WTC11 (cell line): ENCODE measurements around the gene COL12A1. TPM values are rescaled to one million over a fixed set of nuclear protein-coding genes. Genes with fewer than 3 reads are reported as not detected.

Experiments
- ATAC-seq: fragments of 200-7000 bp; cut with Tn5 transposase; 2 replicates; pipeline ENCODE4 v1.10.0; 2021; ENCODE audit warnings: mild to moderate bottlenecking, moderate library complexity
- CTCF ChIA-PET: fragments of 300-600 bp; sonication (Branson Sonifier 250); formaldehyde crosslinking; loops from one replicate; lab custom pipeline; 2021; ENCODE audit warnings: antibody characterized with exemption; lab: Charles Lee
- POLR2A ChIA-PET: fragments of 350-600 bp; sonication (Branson Sonifier 250); formaldehyde crosslinking; loops from one replicate; lab custom pipeline; 2021; ENCODE audit warnings: antibody characterized with exemption; lab: Charles Lee
- DNase-seq: peaks from one replicate; pipeline ENCODE4 v3.0.0; 2021; ENCODE audit warnings: low spot score
- H3K27ac Mint-ChIP-seq: 2 replicates; pipeline ENCODE4 v1.8.0; 2021; ENCODE audit warnings: mixed read lengths
- H3K27me3 Mint-ChIP-seq: 2 replicates; pipeline ENCODE4 v1.8.0; 2021; ENCODE audit warnings: low read depth, mild to moderate bottlenecking, moderate library complexity, mixed read lengths
- H3K36me3 Mint-ChIP-seq: 2 replicates; pipeline ENCODE4 v1.8.0; 2021; ENCODE audit warnings: mixed read lengths
- H3K4me1 Mint-ChIP-seq: 2 replicates; pipeline ENCODE4 v1.8.0; 2022; ENCODE audit warnings: mixed read lengths
- H3K4me3 Mint-ChIP-seq: 2 replicates; pipeline ENCODE4 v1.8.0; 2021; ENCODE audit warnings: mild to moderate bottlenecking, moderate library complexity, mixed read lengths
- H3K9me3 Mint-ChIP-seq: 2 replicates; pipeline ENCODE4 v1.8.0; 2021; ENCODE audit warnings: mixed read lengths
- CBFB ChIP-seq: sonication (generic); formaldehyde crosslinking; IDR thresholded peaks from 2 replicates; pipeline ENCODE4 v1.8.1; 2022; ENCODE audit warnings: mild to moderate bottlenecking, low read depth, missing genetic modification reagents
- CREM ChIP-seq: sonication (generic); formaldehyde crosslinking; IDR thresholded peaks from 2 replicates; pipeline ENCODE4 v1.8.1; 2022; ENCODE audit warnings: mild to moderate bottlenecking, missing genetic modification reagents, moderate library complexity
- ESRRA ChIP-seq: sonication (generic); formaldehyde crosslinking; IDR thresholded peaks from 2 replicates; pipeline ENCODE4 v1.8.1; 2022; ENCODE audit warnings: mild to moderate bottlenecking, missing genetic modification reagents, borderline replicate concordance
- ETV6 ChIP-seq: sonication (generic); formaldehyde crosslinking; IDR thresholded peaks from 2 replicates; pipeline ENCODE4 v1.8.1; 2022; ENCODE audit warnings: mild to moderate bottlenecking, missing genetic modification reagents
- FOXJ3 ChIP-seq: sonication (generic); formaldehyde crosslinking; IDR thresholded peaks from 2 replicates; pipeline ENCODE4 v1.9.0; 2021; ENCODE audit warnings: missing genetic modification reagents, mild to moderate bottlenecking, borderline replicate concordance
- GABPB1 ChIP-seq: sonication (generic); formaldehyde crosslinking; IDR thresholded peaks from 2 replicates; pipeline ENCODE4 v1.8.1; 2023; ENCODE audit warnings: mild to moderate bottlenecking, missing genetic modification reagents
- HMGA2 ChIP-seq: fragments of 250-450 bp; sonication (Bioruptor Pico); IDR thresholded peaks from 2 replicates; pipeline ENCODE4 v1.4.0; 2021; ENCODE audit warnings: mild to moderate bottlenecking, moderate library complexity
- IRF1 ChIP-seq: sonication (generic); formaldehyde crosslinking; IDR thresholded peaks from 2 replicates; pipeline ENCODE4 v1.8.0; 2023; ENCODE audit warnings: missing genetic modification reagents
- JUN ChIP-seq: sonication (generic); formaldehyde crosslinking; IDR thresholded peaks from 2 replicates; pipeline ENCODE4 v1.8.0; 2023; ENCODE audit warnings: mild to moderate bottlenecking, missing genetic modification reagents
- MLX ChIP-seq: sonication (generic); formaldehyde crosslinking; IDR thresholded peaks from 2 replicates; pipeline ENCODE4 v1.8.1; 2023; ENCODE audit warnings: mild to moderate bottlenecking, missing genetic modification reagents, moderate library complexity
- MXD4 ChIP-seq: fragments of 250-450 bp; sonication (Bioruptor Pico); IDR thresholded peaks from 2 replicates; pipeline ENCODE4 v1.8.0; 2021; ENCODE audit warnings: mild to moderate bottlenecking, moderate library complexity, borderline replicate concordance
- NFATC4 ChIP-seq: fragments of 250-450 bp; sonication (Bioruptor Pico); IDR thresholded peaks from 2 replicates; pipeline ENCODE4 v1.9.0; 2021; ENCODE audit warnings: mild to moderate bottlenecking
- NFYB ChIP-seq: sonication (generic); formaldehyde crosslinking; conservative IDR thresholded peaks from 2 replicates; pipeline ENCODE4 v1.8.0; 2022; ENCODE audit warnings: low read depth, missing genetic modification reagents
- NR2C2 ChIP-seq: sonication (generic); formaldehyde crosslinking; IDR thresholded peaks from 2 replicates; pipeline ENCODE4 v1.8.0; 2022; ENCODE audit warnings: mild to moderate bottlenecking, missing genetic modification reagents
- NR3C1 ChIP-seq: sonication (generic); formaldehyde crosslinking; conservative IDR thresholded peaks from 2 replicates; pipeline ENCODE4 v1.8.1; 2023; ENCODE audit warnings: low read depth, mild to moderate bottlenecking, missing genetic modification reagents
- PRRX2 ChIP-seq: fragments of 250-450 bp; sonication (Bioruptor Pico); IDR thresholded peaks from 2 replicates; pipeline ENCODE4 v1.8.0; 2021; ENCODE audit warnings: mild to moderate bottlenecking
- RELA ChIP-seq: sonication (generic); formaldehyde crosslinking; IDR thresholded peaks from 2 replicates; pipeline ENCODE4 v1.8.1; 2022; ENCODE audit warnings: missing genetic modification reagents, mild to moderate bottlenecking, borderline replicate concordance
- TEAD1 ChIP-seq: sonication (generic); formaldehyde crosslinking; IDR thresholded peaks from 2 replicates; pipeline ENCODE4 v1.8.0; 2022; ENCODE audit warnings: mild to moderate bottlenecking, missing genetic modification reagents
- ZNF317 ChIP-seq: sonication (generic); formaldehyde crosslinking; IDR thresholded peaks from 2 replicates; pipeline ENCODE4 v1.8.1; 2023; ENCODE audit warnings: low read depth, mild to moderate bottlenecking, moderate library complexity, missing genetic modification reagents, borderline replicate concordance
- ZNF423 ChIP-seq: fragments of 250-450 bp; sonication (Bioruptor Pico); IDR thresholded peaks from 2 replicates; pipeline ENCODE4 v2.1.2; 2022; ENCODE audit warnings: mild to moderate bottlenecking, moderate library complexity
- total RNA-seq: library from RNA; stranded (reverse); gene quantifications from 3 replicates; pipeline ENCODE4 v1.2.3, GENCODE V29; 2021
- TF ChIP-seq, protein P1 (sequence below): sonication (generic); formaldehyde crosslinking; IDR thresholded peaks from 2 replicates; pipeline ENCODE4 v1.8.1; 2022; ENCODE audit warnings: mild to moderate bottlenecking, missing genetic modification reagents, moderate library complexity, borderline replicate concordance
- TF ChIP-seq, protein P2 (sequence below): sonication (generic); formaldehyde crosslinking; IDR thresholded peaks from 2 replicates; pipeline ENCODE4 v1.8.1; 2022; ENCODE audit warnings: missing genetic modification reagents, borderline replicate concordance
- TF ChIP-seq, protein P3 (sequence below): sonication (generic); formaldehyde crosslinking; IDR thresholded peaks from 2 replicates; pipeline ENCODE4 v1.8.0; 2023; ENCODE audit warnings: mild to moderate bottlenecking, missing genetic modification reagents
- TF ChIP-seq, protein P4 (sequence below): sonication (generic); formaldehyde crosslinking; IDR thresholded peaks from 2 replicates; pipeline ENCODE4 v1.8.1; 2022; ENCODE audit warnings: low read depth, missing genetic modification reagents, borderline replicate concordance
- TF ChIP-seq, protein P5 (sequence below): fragments of 250-450 bp; sonication (Bioruptor Pico); IDR thresholded peaks from 2 replicates; pipeline ENCODE4 v2.1.2; 2022; ENCODE audit warnings: mild to moderate bottlenecking, moderate library complexity

COL12A1 gene
- total RNA-seq, 1 experiment from 2014 or later = 1.1 TPM

DNA sequence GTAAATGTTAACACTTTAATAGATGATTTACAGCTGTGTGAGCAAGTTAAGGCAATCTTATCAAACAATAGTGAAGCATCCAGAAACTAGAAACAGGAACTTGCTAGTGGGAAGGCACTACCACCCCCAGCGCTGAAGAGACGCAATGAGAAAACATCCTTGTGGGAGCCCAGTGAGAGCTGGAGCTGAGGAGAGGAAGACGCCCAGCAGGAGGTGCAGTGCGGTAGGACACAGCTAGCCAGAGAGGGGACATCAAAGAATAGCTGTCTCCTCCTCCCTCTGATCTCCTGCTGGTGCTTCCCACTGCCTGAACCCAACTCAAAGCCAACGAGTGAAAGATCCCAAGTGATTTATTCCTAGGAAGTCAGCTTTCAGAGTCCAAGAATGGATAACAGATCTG lies 140.3 kb downstream of the COL12A1 start:
- Mint-ChIP-seq H3K4me1 (peaks cover 16% of the 10 kb centered on the region), H3K27me3 (no peaks in the 10 kb centered on the region), H3K4me3 (no peak overlapping the region), H3K36me3 (no peaks in the 10 kb centered on the region), H3K27ac (0 out of 2 replicates have a peak overlapping the region, but pooled peaks have one; percentile 50), H3K9me3 (peaks cover 20% of the 10 kb centered on the region)
- ChIA-PET POLR2A (interaction anchor here (0.6 kb wide), 1 partner anchor 9 kb away, joined by 4 read pairs; no protein-coding TSS in a partner anchor), CTCF (interaction anchor here (0.8 to 1.7 kb wide), 3 partner anchors 139 to 143 kb away, joined by 3 to 8 read pairs (median 6); no protein-coding TSS in a partner anchor)
- ATAC-seq = peak; percentile 95
- TF ChIP-seq, protein P1, sequence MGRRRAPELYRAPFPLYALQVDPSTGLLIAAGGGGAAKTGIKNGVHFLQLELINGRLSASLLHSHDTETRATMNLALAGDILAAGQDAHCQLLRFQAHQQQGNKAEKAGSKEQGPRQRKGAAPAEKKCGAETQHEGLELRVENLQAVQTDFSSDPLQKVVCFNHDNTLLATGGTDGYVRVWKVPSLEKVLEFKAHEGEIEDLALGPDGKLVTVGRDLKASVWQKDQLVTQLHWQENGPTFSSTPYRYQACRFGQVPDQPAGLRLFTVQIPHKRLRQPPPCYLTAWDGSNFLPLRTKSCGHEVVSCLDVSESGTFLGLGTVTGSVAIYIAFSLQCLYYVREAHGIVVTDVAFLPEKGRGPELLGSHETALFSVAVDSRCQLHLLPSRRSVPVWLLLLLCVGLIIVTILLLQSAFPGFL (CRISPR knock-in tag) = no peak
- TF ChIP-seq ZNF423 (peak; percentile 84), NR3C1 (no peak), JUN (CRISPR knock-in tag) (no peak), RELA (CRISPR knock-in tag) (no peak), GABPB1 (CRISPR knock-in tag) (no peak), MXD4 (CRISPR knock-in tag) (no peak), TEAD1 (CRISPR knock-in tag) (0 out of 2 replicates have a peak, but pooled peaks have one; percentile 33), FOXJ3 (CRISPR knock-in tag) (no peak), ETV6 (peak; percentile 55; the same call in 1 of the 2 replicates), NFYB (no peak), NR2C2 (CRISPR knock-in tag) (no peak), MLX (CRISPR knock-in tag) (no peak), PRRX2 (CRISPR knock-in tag) (no peak), ZNF317 (no peak), IRF1 (CRISPR knock-in tag) (no peak), CREM (CRISPR knock-in tag) (no peak), ESRRA (CRISPR knock-in tag) (no peak), CBFB (no peak), NFATC4 (no peak), HMGA2 (no peak)
- TF ChIP-seq, protein P2, sequence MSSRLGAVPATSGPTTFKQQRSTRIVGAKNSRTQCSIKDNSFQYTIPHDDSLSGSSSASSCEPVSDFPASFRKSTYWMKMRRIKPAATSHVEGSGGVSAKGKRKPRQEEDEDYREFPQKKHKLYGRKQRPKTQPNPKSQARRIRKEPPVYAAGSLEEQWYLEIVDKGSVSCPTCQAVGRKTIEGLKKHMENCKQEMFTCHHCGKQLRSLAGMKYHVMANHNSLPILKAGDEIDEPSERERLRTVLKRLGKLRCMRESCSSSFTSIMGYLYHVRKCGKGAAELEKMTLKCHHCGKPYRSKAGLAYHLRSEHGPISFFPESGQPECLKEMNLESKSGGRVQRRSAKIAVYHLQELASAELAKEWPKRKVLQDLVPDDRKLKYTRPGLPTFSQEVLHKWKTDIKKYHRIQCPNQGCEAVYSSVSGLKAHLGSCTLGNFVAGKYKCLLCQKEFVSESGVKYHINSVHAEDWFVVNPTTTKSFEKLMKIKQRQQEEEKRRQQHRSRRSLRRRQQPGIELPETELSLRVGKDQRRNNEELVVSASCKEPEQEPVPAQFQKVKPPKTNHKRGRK (CRISPR knock-in tag) = no peak
- TF ChIP-seq, protein P3, sequence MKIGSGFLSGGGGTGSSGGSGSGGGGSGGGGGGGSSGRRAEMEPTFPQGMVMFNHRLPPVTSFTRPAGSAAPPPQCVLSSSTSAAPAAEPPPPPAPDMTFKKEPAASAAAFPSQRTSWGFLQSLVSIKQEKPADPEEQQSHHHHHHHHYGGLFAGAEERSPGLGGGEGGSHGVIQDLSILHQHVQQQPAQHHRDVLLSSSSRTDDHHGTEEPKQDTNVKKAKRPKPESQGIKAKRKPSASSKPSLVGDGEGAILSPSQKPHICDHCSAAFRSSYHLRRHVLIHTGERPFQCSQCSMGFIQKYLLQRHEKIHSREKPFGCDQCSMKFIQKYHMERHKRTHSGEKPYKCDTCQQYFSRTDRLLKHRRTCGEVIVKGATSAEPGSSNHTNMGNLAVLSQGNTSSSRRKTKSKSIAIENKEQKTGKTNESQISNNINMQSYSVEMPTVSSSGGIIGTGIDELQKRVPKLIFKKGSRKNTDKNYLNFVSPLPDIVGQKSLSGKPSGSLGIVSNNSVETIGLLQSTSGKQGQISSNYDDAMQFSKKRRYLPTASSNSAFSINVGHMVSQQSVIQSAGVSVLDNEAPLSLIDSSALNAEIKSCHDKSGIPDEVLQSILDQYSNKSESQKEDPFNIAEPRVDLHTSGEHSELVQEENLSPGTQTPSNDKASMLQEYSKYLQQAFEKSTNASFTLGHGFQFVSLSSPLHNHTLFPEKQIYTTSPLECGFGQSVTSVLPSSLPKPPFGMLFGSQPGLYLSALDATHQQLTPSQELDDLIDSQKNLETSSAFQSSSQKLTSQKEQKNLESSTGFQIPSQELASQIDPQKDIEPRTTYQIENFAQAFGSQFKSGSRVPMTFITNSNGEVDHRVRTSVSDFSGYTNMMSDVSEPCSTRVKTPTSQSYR (CRISPR knock-in tag) = no peak
- TF ChIP-seq, protein P4, sequence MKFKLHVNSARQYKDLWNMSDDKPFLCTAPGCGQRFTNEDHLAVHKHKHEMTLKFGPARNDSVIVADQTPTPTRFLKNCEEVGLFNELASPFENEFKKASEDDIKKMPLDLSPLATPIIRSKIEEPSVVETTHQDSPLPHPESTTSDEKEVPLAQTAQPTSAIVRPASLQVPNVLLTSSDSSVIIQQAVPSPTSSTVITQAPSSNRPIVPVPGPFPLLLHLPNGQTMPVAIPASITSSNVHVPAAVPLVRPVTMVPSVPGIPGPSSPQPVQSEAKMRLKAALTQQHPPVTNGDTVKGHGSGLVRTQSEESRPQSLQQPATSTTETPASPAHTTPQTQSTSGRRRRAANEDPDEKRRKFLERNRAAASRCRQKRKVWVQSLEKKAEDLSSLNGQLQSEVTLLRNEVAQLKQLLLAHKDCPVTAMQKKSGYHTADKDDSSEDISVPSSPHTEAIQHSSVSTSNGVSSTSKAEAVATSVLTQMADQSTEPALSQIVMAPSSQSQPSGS = no peak
- TF ChIP-seq, protein P5, sequence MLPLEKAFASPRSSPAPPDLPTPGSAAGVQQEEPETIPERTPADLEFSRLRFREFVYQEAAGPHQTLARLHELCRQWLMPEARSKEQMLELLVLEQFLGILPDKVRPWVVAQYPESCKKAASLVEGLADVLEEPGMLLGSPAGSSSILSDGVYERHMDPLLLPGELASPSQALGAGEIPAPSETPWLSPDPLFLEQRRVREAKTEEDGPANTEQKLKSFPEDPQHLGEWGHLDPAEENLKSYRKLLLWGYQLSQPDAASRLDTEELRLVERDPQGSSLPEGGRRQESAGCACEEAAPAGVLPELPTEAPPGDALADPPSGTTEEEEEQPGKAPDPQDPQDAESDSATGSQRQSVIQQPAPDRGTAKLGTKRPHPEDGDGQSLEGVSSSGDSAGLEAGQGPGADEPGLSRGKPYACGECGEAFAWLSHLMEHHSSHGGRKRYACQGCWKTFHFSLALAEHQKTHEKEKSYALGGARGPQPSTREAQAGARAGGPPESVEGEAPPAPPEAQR = 0 out of 2 replicates have a peak, but pooled peaks have one; percentile 54
- peak; percentile 42 for DNase-seq
